Measurements from ENCODE around the gene KIF3A. TPM values are rescaled to one million over a fixed set of nuclear protein-coding genes. Genes with fewer than 3 reads are reported as not detected.

The KIF3A gene
- total RNA-seq, 1 donor = 13.0 TPM

GRCh38 chr5:132766020-132766805 is 28.9 kb upstream of the KIF3A start:
- H3K4me3 ChIP-seq (ENCODE audit: low read depth, low read length) = no peak overlapping the region
- no peak for DNase-seq (ENCODE audit: low read depth)
- no peak for TF ChIP-seq CTCF (IDR thresholded peaks at IDR 0.05; ENCODE audit: insufficient read depth, low read depth, low read length)

GRCh38 chr5:132765311-132766019 is 28.1 kb upstream of the KIF3A start:
- TF ChIP-seq CTCF (IDR thresholded peaks at IDR 0.05; ENCODE audit: insufficient read depth, low read depth, low read length) = no peak
- DNase-seq (ENCODE audit: low read depth) = no peak
- H3K4me3 ChIP-seq (ENCODE audit: low read depth, low read length) = no peak overlapping the region

- TF ChIP-seq CTCF (IDR thresholded peaks at IDR 0.05; ENCODE audit: insufficient read depth, low read depth, low read length) = no peak
- no peak overlapping the region for H3K4me3 ChIP-seq (ENCODE audit: low read depth, low read length)
- DNase-seq (ENCODE audit: low read depth) = no peak
Measured at GRCh38 chr5:132764671-132765238, 27.4 kb upstream of the KIF3A start.

GRCh38 chr5:132764051-132764450 is 26.7 kb upstream of the KIF3A start:
- DNase-seq (ENCODE audit: low read depth) = no peak
- no peak for TF ChIP-seq CTCF (IDR thresholded peaks at IDR 0.05; ENCODE audit: insufficient read depth, low read depth, low read length)
- no peak overlapping the region for H3K4me3 ChIP-seq (ENCODE audit: low read depth, low read length)

- H3K4me3 ChIP-seq (ENCODE audit: low read depth, low read length) = no peak overlapping the region
- no peak for TF ChIP-seq CTCF (IDR thresholded peaks at IDR 0.05; ENCODE audit: insufficient read depth, low read depth, low read length)
- DNase-seq (ENCODE audit: low read depth) = no peak
Measured at GRCh38 chr5:132763181-132764036, 26.1 kb upstream of the KIF3A start.

GRCh38 chr5:132762246-132763000 is 25.1 kb upstream of the KIF3A start:
- DNase-seq (ENCODE audit: low read depth) = no peak
- TF ChIP-seq CTCF (IDR thresholded peaks at IDR 0.05; ENCODE audit: insufficient read depth, low read depth, low read length) = no peak
- H3K4me3 ChIP-seq (ENCODE audit: low read depth, low read length) = no peak overlapping the region
